ENCODE results near the gene MRPL23. TPM values are rescaled to one million over a fixed set of nuclear protein-coding genes. Genes with fewer than 3 reads are reported as not detected.
"Not testable (repeated sequence)": the region's sequence is repeated elsewhere in the genome, so short reads cannot be mapped to it uniquely, and the experiment has no call there.

The MRPL23 gene
- total RNA-seq, 3 donors from 2014 or later = 100 to 220 (median 201) TPM

- H3K4me1 Mint-ChIP-seq (ENCODE audit: low read depth) = peaks cover 5% of the 10 kb centered on the region
- no peak for DNase-seq
- no peaks in the 10 kb centered on the region for H3K36me3 Mint-ChIP-seq (ENCODE audit: insufficient read depth)
- no peak for ATAC-seq
- H3K27me3 Mint-ChIP-seq (ENCODE audit: low read depth) = no peaks in the 10 kb centered on the region
- H3K4me3 Mint-ChIP-seq = no peak overlapping the region
- H3K9me3 Mint-ChIP-seq = no peaks in the 10 kb centered on the region
Observed at GRCh38 chr11:1935156-1936071, 11.7 kb upstream of the MRPL23 start.

- H3K27me3 Mint-ChIP-seq (ENCODE audit: low read depth) = no peaks in the 10 kb centered on the region
- no peak for DNase-seq
- no peaks in the 10 kb centered on the region for H3K36me3 Mint-ChIP-seq (ENCODE audit: insufficient read depth)
- no peaks in the 10 kb centered on the region for H3K9me3 Mint-ChIP-seq
- H3K4me1 Mint-ChIP-seq (ENCODE audit: low read depth) = peaks cover 6% of the 10 kb centered on the region
- no peak overlapping the region for H3K4me3 Mint-ChIP-seq
- no peak for ATAC-seq
Observed at GRCh38 chr11:1936072-1936780, 10.9 kb upstream of the MRPL23 start.

- DNase-seq (no peak), ATAC-seq (no peak)
- Mint-ChIP-seq H3K4me3 (no peak overlapping the region), H3K27me3 (ENCODE audit: low read depth) (no peaks in the 10 kb centered on the region), H3K36me3 (ENCODE audit: insufficient read depth) (no peaks in the 10 kb centered on the region), H3K4me1 (ENCODE audit: low read depth) (peaks cover 7% of the 10 kb centered on the region), H3K9me3 (no peaks in the 10 kb centered on the region)
Observed at GRCh38 chr11:1936781-1937615, 10.1 kb upstream of the MRPL23 start.

GRCh38 chr11:1937616-1938342 is 9.4 kb upstream of the MRPL23 start:
- Mint-ChIP-seq H3K36me3 (ENCODE audit: insufficient read depth) (no peaks in the 10 kb centered on the region), H3K9me3 (no peaks in the 10 kb centered on the region), H3K4me3 (no peak overlapping the region), H3K27me3 (ENCODE audit: low read depth) (no peaks in the 10 kb centered on the region), H3K4me1 (ENCODE audit: low read depth) (peaks cover 7% of the 10 kb centered on the region)
- DNase-seq (no peak), ATAC-seq (no peak)

GRCh38 chr11:1938343-1939005 is 8.7 kb upstream of the MRPL23 start:
- ATAC-seq (no peak), DNase-seq (no peak)
- H3K9me3 Mint-ChIP-seq = no peaks in the 10 kb centered on the region
- no peaks in the 10 kb centered on the region for H3K27me3 Mint-ChIP-seq (ENCODE audit: low read depth)
- H3K4me1 Mint-ChIP-seq (ENCODE audit: low read depth) = peaks cover 7% of the 10 kb centered on the region
- H3K36me3 Mint-ChIP-seq (ENCODE audit: insufficient read depth) = no peaks in the 10 kb centered on the region
- H3K4me3 Mint-ChIP-seq = no peak overlapping the region

GRCh38 chr11:1939006-1939625 is 8.0 kb upstream of the MRPL23 start:
- H3K9me3 Mint-ChIP-seq = no peaks in the 10 kb centered on the region
- no peaks in the 10 kb centered on the region for H3K36me3 Mint-ChIP-seq (ENCODE audit: insufficient read depth)
- H3K27me3 Mint-ChIP-seq (ENCODE audit: low read depth) = no peaks in the 10 kb centered on the region
- ATAC-seq = no peak
- H3K4me1 Mint-ChIP-seq (ENCODE audit: low read depth) = peaks cover 7% of the 10 kb centered on the region
- no peak for DNase-seq
- H3K4me3 Mint-ChIP-seq = no peak overlapping the region

GRCh38 chr11:1939788-1940187 is 7.3 kb upstream of the MRPL23 start:
- H3K4me1 Mint-ChIP-seq (ENCODE audit: low read depth); DNase-seq; H3K9me3 Mint-ChIP-seq; ATAC-seq; H3K27me3 Mint-ChIP-seq (ENCODE audit: low read depth); H3K4me3 Mint-ChIP-seq; H3K36me3 Mint-ChIP-seq (ENCODE audit: insufficient read depth): not testable (repeated sequence)

GRCh38 chr11:1942558-1943260 is 4.4 kb upstream of the MRPL23 start:
- H3K9me3 Mint-ChIP-seq = no peaks in the 10 kb centered on the region
- H3K4me1 Mint-ChIP-seq (ENCODE audit: low read depth) = peaks cover 7% of the 10 kb centered on the region
- DNase-seq (no peak), ATAC-seq (no peak)
- H3K27me3 Mint-ChIP-seq (ENCODE audit: low read depth) = no peaks in the 10 kb centered on the region
- H3K4me3 Mint-ChIP-seq = no peak overlapping the region
- no peaks in the 10 kb centered on the region for H3K36me3 Mint-ChIP-seq (ENCODE audit: insufficient read depth)

GRCh38 chr11:1943576-1943975 is 3.6 kb upstream of the MRPL23 start:
- Mint-ChIP-seq H3K36me3 (ENCODE audit: insufficient read depth) (no peaks in the 10 kb centered on the region), H3K4me1 (ENCODE audit: low read depth) (peaks cover 7% of the 10 kb centered on the region), H3K4me3 (no peak overlapping the region), H3K27me3 (ENCODE audit: low read depth) (no peaks in the 10 kb centered on the region), H3K9me3 (no peaks in the 10 kb centered on the region)
- ATAC-seq (no peak), DNase-seq (no peak)

- DNase-seq = no peak
- ATAC-seq = no peak
- Mint-ChIP-seq H3K4me3 (no peak overlapping the region), H3K9me3 (no peaks in the 10 kb centered on the region), H3K36me3 (ENCODE audit: insufficient read depth) (no peaks in the 10 kb centered on the region), H3K4me1 (ENCODE audit: low read depth) (peaks cover 6% of the 10 kb centered on the region), H3K27me3 (ENCODE audit: low read depth) (no peaks in the 10 kb centered on the region)
Observed at GRCh38 chr11:1943977-1944376, 3.2 kb upstream of the MRPL23 start.

GRCh38 chr11:1947592-1948237 is 583 bp downstream of the MRPL23 start:
- Mint-ChIP-seq H3K4me1 (ENCODE audit: low read depth) (no peaks in the 10 kb centered on the region), H3K36me3 (ENCODE audit: insufficient read depth) (no peaks in the 10 kb centered on the region), H3K27me3 (ENCODE audit: low read depth) (no peaks in the 10 kb centered on the region), H3K4me3 (no peak overlapping the region), H3K9me3 (no peaks in the 10 kb centered on the region)
- DNase-seq = no peak
- ATAC-seq = peak; percentile 45 to 58

GRCh38 chr11:1948389-1948788 is 1.3 kb downstream of the MRPL23 start:
- H3K4me3 Mint-ChIP-seq = peak overlapping the region; percentile 31

More at GRCh38 chr11:1948389-1948788, 1.3 kb downstream of the MRPL23 start:
- Mint-ChIP-seq H3K36me3 (ENCODE audit: insufficient read depth) (no peaks in the 10 kb centered on the region), H3K27me3 (ENCODE audit: low read depth) (no peaks in the 10 kb centered on the region), H3K9me3 (no peaks in the 10 kb centered on the region), H3K4me1 (ENCODE audit: low read depth) (no peaks in the 10 kb centered on the region)
- ATAC-seq = no peak
- DNase-seq = no peak
